Hematopoietic multipotent progenitor cell (in vitro differentiated cells): Measurements from ENCODE around the gene STARD6. TPM values are rescaled to one million over a fixed set of nuclear protein-coding genes. Genes with fewer than 3 reads are reported as not detected.
"Not testable (repeated sequence)": the region's sequence is repeated elsewhere in the genome, so short reads cannot be mapped to it uniquely, and the experiment has no call there.

Experiments used
- DNase-seq, 3 donors: peaks; one replicate each; pipeline ENCODE4 v3.0.0-alpha.2; 2011 to 2015; ENCODE audit warnings: low read depth in 2 of 3, low spot score in 2 of 3
- total RNA-seq: library from RNA; depleted of rRNA; stranded (reverse); fragments of >200 nt; gene quantifications from one replicate; pipeline ENCODE4 v1.2.3, GENCODE V29; 2012

The STARD6 gene
- not detected for total RNA-seq

- peak; percentile 85 to 95 (median 95) for DNase-seq
Measured at GRCh38 chr18:54357660-54358494, at the start of gene STARD6, which contains the start of gene C18orf54. TSS of gene STARD6 (minus strand) at chr18:54357858. CDS start at chr18:54354573, 3,285 bp downstream. TSS of gene C18orf54 (plus strand) at chr18:54357906. CDS start at chr18:54360573, 2,667 bp downstream.

DNA sequence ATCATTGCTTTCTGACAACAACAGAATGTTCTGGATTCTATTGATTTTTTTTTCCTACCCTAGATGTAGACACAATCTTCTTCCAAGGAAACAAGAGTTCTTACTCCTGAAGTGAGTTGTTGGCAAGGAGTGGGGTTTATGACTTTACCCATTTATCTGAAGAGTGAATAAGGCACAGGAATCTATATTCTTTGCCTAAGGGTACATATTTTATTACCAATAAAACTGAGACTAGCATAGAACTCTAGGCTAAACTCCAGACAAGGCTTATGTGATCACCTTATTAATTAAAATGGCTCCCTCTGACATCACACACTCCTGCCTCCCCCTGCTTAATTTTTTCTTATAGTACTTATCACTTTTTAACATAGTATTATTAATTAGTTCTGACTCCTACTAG, 47.6 kb upstream of the STARD6 start:
- no peak for DNase-seq

- no peak for DNase-seq
Measured at GRCh38 chr18:54396760-54397159, 39.1 kb upstream of the STARD6 start.

DNA sequence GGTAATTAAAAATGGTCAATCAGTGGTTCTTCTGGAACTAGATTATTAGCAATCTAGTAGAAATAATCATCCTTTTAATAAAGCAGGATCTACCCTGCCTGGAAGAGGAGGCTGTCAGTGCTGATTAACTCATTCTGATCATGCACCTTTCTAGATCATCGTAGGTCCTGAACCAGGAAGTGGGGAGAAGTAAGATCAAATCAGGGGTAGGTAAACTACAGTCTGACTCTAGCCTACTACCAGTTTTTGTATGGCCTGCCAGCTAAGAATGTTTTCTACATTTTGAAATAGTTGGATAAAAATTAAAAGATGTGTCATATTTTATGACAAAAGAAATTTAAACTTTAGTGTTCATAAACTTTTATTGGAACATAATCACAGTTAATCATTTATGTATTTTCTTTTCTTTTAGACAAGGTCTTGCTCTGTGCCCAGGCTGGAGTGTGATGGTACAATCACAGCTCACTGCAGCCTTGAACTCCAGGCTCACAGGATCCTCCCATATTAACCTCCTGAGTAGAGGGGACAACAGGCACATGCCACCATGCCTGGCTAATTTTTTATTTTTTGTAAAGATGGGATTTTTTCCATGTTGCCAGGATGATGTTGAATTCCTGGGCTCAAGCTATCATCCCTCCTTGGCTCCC, 36.1 kb upstream of the STARD6 start:
- no peak for DNase-seq

DNA sequence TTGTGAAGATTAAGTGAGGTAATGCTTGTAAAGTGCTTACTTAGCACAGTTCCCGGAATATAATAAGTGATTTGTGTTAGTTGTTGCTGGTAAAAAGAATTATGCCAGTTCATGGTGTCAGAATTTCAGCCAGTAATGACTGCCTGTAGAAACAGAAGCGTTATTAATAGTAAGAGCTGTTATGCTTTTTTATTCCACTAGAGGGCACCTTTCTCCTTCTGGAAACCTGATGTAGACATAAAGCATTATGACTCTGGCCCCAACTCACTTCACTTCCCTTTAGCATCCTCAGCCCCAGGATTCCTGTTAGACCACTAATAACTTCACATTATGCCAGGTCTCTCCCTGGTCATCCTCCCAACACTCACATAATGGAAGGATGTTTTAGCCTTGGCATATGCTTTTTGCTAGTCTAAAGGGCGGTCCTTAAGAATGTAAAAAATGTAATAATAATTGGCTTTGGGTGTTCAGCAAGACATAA, 34.9 kb upstream of the STARD6 start:
- peak; percentile 19 to 86 (median 59) for DNase-seq

GRCh38 chr18:54390838-54391237, 33.2 kb upstream of the STARD6 start:
- no peak for DNase-seq

DNA sequence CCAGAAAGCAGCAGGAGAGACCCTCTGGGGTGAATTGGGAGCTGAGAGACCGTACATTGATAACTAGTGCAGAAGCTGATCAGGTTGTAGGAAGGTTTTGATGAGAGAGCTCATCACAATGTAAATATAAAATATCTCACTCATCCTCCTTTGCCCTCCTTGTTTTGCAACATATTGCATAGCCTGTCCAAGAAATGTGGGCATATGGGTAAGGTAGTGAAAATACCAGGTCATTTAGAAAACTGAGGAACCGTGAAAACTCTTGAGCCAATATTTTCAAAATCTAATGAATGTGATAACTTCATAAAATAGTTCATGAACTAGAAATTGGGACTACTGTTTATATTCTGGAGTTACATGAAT, 31.5 kb upstream of the STARD6 start:
- DNase-seq: no peak

DNA sequence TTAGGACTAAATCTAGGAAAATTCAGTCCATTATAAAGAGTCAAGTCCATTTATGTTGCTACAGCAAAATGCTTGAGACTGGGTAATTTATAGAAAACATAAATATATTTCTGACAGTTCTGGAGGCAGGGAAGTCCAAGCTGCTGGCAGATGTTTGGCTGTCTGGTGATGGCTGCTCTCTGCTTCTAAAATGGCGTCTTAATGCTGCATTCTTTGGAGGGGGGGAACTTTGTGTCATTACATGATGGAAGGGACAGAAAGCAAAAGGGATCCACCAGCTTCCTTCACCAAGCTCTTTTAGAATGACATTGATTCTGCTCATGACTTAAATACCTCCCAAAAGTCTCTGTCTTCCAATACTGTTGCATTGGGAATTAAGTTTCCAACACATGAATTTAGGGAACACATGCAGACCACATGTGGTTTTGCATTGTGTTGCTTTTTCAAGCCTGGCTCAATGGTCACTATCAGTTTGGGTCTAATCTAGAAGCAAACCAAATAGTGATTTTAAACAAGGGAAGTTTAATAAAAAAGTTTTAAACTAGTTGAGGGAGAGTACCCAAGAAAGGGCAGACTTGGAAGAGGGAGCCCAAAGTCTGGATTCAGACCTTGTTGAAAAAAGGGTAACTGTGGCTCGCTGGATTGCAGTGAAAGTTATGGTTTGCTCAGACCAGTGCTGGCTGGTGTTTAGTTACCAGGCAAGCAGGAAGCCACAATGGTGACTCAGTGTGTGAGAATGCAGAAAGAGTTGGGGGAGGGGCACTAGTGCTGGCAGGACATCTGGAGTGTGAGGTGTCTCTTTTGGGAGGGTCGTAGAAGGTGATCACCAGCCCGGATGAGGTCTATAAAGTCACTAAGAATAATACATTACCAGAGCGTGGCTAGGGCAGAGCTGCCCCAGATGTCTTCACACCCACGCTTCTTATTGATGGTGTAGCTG, 30.8 kb upstream of the STARD6 start:
- DNase-seq: peak in 2 of 3 donors; percentile 58 to 75

DNA sequence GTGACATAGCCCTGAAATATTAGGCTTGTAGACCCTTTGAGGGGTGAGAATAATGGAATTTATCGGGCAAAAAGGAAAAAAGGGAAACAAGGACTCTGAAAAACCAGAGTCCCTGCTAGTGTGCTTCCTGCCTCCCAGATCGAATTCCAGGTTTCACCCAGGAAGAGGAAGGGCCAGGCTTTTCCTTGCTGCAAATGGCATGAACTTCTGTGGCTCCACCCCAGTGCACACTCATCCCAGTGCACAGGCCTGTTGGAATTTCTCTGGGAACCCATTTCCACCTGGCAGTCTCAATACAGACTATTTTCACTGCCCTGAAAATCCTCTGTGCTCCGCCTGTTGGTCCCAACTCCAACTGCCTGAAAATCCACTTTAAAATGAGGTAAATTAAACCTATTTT, 30.0 kb upstream of the STARD6 start:
- no peak for DNase-seq

DNA sequence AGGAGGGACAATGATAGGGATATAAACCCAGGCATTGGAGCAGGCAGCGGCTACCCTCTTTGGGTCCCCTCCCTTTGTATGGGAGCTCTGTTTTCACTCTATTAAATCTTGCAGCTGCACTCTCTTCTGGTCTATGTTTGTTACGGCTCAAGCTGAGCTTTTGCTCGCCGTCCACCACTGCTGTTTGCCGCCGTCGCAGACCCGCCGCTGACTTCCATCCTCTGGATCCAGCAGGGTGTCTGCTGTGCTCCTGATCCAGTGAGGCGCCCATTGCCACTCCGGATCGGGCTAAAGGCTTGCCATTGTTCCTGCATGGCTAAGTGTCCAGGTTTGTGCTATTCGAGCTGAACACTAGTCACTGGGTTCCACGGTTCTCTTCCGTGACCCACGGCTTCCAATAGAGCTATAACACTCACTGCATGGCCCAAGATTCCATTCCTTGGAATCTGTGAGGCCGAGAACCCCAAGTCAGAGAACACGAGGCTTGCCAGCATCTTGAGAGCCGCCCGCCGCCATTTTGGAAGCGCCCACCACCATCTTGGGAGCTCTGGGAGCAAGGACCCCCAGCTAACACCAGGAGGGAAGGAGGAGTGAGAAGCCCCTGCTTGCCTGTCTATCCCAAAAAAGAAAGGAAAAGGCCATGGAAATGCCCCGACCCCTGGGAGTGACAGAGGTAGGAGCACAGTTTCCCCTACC, 29.3 kb upstream of the STARD6 start:
- not testable (repeated sequence) for DNase-seq

DNA sequence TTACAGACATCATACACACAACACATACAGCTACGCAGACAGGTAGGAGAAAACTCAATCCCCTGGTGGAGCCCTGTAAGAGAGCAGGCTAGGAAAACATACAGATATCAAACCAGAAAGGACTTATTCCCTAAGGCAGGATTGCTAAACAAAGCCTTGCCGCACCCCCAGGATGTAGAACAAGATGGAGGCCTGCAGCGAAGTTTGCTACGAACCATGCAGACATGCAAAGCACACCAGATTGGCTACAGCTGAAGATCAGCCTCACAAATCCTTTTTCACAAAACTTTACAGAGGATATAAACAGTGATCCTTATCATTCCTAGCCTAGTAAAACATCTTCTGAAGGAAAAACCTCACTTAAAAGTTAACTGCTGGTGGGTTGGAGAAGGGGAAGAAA, 28.4 kb upstream of the STARD6 start:
- DNase-seq: no peak

GRCh38 chr18:54382733-54383252, 25.1 kb upstream of the STARD6 start:
- no peak for DNase-seq

- no peak for DNase-seq
Measured at GRCh38 chr18:54382076-54382475, 24.4 kb upstream of the STARD6 start.

- no peak for DNase-seq
Measured at GRCh38 chr18:54381640-54382039, 24.0 kb upstream of the STARD6 start.

- DNase-seq: no peak
Measured at GRCh38 chr18:54378057-54378456, 20.4 kb upstream of the STARD6 start.

DNA sequence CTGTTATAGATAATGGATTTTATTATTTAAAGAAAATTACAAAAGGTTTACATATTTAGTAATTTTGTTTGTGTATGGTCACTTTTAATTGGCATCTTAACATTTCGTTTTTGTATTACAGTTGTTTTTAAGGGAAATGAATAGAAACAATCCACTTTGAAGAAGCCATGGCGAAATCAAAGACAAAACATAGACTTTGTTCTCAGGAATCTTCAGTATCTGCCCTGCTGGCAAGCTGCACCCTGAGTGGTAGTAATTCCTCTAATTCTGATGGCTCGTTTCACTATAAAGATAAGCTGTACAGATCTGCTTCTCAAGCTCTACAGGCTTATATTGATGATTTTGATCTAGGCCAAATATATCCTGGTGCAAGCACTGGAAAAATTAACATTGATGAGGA, 2.7 kb upstream of the STARD6 start:
- DNase-seq: no peak

GRCh38 chr18:54359233-54359632, 1.6 kb upstream of the STARD6 start:
- DNase-seq: no peak

DNA sequence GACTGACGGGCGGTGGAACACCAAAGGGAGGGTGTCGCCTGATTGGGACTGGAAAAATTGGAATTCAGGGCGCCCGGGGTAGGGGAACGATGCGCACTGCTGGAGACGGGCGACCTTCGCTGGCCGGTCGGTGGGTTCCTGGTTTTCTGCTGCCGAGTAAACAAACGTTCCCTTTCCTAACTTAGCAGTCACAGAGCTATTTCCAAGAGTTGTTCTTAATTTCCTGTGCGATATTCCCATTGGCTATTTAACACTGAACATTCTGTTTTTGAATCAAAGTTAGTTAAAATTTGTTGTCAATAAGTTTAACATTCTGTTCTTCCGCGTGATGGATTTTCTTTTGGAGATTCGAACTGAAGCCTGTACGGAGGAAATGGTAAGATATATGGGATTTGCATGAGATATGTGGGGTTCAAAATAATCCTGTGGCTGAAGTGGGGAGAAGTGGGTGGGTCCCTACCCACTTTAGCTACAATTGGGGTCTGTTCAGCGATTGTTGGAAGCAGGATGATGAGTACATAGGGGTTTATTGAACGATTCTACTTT, 910 bp upstream of the STARD6 start:
- no peak for DNase-seq

GRCh38 chr18:54357082-54357659, 487 bp downstream of the STARD6 start:
- DNase-seq: peak in 1 of 3 donors; percentile 8
